Muscle of back (tissue), 11 donors: ENCODE measurements around the gene RBMS3. TPM values are rescaled to one million over a fixed set of nuclear protein-coding genes. Genes with fewer than 3 reads are reported as not detected.

Experiments
- DNase-seq, 3 donors: peaks; one replicate each; pipeline versions ENCODE4 v3.0.0 to v3.0.0-alpha.2; 2013
- polyA plus RNA-seq, 10 donors: library from polyadenylated mRNA; unstranded; fragments of 120-200 nt; gene quantifications; one replicate each; pipeline ENCODE4 v1.2.1, GENCODE V29; 2013; ENCODE audit not compliant: insufficient read length in 10 of 10

The RBMS3 gene
- polyA plus RNA-seq, 10 donors, result 22.4 to 37.1 (median 28.1) TPM

- no peak for DNase-seq
These were observed 590.2 kb downstream of the RBMS3 start for GRCh38 chr3:29871087-29871486.

- no peak for DNase-seq
These were observed 599.9 kb downstream of the RBMS3 start for GRCh38 chr3:29880809-29881208.

DNA sequence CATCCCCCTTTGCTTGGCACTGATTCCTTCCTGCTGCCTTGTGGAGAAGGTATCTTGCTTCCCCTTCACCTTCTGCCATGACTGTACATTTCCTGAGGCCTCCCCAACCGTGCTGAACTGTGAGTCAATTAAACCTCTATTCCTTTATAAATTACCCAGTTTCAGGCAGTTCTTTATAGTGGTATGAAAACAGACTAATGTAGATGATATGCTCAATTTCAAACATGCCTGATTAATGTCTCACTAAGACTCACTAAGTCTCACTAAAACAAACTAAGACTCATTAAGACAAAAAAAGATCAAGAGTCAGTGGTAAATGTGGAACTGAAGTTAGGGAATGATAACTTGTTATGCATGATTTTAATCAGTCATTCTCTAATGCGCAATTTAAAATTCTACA is 606.6 kb downstream of the RBMS3 start:
- DNase-seq, result no peak

GRCh38 chr3:29889215-29889614 is 608.3 kb downstream of the RBMS3 start:
- DNase-seq, result no peak

- peak in 1 of 3 donors; percentile 34 for DNase-seq
These were observed 609.9 kb downstream of the RBMS3 start for GRCh38 chr3:29890801-29891200.

- peak in 1 of 3 donors; percentile 40 for DNase-seq
These were observed 612.2 kb downstream of the RBMS3 start for GRCh38 chr3:29892976-29893554.

GRCh38 chr3:29896856-29897255 is 616.0 kb downstream of the RBMS3 start:
- peak in 1 of 3 donors; percentile 21 for DNase-seq

DNA sequence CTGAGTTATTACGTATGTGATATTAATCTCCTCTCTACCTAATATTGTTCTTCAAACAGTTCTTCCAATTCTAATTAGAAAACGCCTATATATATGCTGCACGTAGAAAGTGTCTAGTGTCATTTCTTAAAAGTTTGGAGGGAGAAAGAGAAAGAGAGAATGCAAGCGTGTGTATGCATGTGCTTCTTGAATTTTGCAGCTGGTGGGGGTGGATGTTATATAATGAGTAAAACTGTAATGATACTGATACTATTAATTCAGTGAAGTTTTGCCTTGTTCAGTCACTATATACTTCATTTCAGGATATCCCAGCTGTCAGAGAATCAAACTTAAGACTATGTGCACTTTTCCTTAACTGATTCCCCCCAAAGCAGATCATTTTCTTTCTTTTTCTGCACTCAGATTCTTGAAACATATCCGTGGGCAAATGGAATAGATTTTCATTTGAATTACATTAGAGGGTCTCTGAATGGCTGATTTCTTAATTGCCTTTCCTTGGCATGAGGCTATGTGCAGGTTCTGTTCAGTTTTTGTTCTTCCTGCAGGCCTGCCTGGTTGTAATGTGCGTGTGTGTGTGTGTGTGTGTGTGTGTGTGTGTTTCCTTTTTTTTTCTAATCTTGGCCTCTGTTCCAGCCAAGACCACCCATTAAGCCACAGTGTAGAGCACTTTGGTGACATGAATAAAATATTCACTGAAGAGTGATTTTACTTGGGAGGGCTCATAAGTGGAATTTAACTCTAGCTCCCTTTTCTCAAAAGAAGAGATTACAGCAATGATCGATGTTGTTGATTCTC is 617.5 kb downstream of the RBMS3 start:
- DNase-seq, result peak in 1 of 3 donors; percentile 66

GRCh38 chr3:29899021-29899420 is 618.1 kb downstream of the RBMS3 start:
- peak in 2 of 3 donors; percentile 33 to 34 for DNase-seq

- peak in 2 of 3 donors; percentile 72 to 80 for DNase-seq
These were observed 620.2 kb downstream of the RBMS3 start for GRCh38 chr3:29901097-29901496.

GRCh38 chr3:29903600-29903999 is 622.7 kb downstream of the RBMS3 start:
- no peak for DNase-seq

DNA sequence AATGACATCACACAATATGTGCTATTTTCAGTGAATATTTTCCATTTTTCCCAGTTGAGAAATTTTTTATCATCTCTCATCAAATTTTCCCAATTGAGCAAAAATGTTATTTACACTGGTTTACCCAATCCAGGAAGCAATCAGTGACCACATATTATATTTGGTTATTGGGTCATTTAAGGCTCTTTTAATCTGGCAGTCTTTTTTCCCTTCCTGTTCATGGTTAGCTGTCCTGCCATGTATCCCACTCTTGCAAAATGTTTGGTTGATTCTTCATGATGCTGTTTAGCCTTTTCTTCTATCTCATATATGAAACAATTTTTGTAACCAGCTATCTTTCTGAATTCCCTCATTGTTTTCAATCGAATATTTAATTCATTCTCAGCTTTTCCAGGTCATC is 626.0 kb downstream of the RBMS3 start:
- DNase-seq, result no peak

- no peak for DNase-seq
These were observed 631.9 kb downstream of the RBMS3 start for GRCh38 chr3:29912600-29913288.

GRCh38 chr3:29914861-29915524 is 634.1 kb downstream of the RBMS3 start:
- DNase-seq, result no peak

DNA sequence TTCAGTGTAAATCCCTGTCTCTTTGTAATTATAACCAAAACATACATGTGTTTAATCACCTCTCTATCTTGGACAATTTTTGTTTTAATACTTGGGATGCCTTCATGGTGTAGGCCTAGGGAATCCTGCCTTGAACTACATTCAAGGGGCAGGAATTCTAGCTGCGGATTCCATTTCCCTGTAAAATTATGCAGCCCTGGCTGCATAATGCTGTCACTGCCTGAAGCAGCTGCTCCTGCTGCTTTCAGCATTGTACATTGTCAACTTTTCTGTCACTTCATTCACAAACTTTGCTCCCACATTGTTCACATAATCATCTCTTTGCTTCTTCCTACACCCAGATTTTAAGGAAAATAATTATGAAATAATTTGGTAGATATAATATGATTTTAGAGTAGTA is 638.7 kb downstream of the RBMS3 start:
- DNase-seq, result no peak

DNA sequence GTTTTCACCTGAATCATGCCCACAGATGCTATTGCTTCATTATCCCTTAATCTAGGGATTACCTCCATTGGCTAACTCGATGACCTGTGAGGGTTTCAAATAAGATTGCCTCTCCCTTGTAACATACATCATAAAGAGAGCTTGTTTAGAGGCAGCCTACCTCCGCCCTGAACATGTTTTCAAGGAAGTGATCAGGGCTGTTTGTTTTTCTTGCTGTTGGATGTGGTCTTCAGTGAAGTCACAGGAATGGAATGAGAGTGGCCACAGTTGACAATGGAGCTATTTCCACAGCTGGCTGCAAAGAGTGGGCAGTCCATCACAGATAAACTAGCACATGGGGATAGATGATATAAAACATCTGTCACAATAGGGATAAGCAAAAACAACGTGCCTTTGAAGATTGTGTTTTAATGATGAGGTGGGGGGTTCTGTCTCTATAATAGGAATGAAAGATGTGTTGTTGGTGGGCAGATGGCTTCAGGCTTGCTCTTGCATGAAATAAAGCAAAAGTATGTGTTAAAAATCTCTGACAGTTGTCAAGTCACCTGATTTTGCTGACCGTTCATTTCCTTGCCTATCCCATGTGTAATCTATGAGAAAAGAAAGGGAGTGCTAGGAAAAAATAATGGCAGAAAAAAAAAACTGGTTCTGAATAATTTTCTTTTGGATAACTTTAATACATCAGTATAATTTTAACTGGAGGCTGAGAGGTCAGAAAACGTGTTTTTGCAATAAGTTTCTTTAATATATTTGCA is 642.3 kb downstream of the RBMS3 start:
- peak; percentile 75 to 85 (median 75) for DNase-seq

GRCh38 chr3:29924783-29925561 is 644.1 kb downstream of the RBMS3 start:
- DNase-seq, result peak in 2 of 3 donors; percentile 63 to 71

GRCh38 chr3:29926378-29926777 is 645.5 kb downstream of the RBMS3 start:
- peak in 1 of 3 donors; percentile 55 for DNase-seq

GRCh38 chr3:29932696-29933325 is 651.9 kb downstream of the RBMS3 start:
- DNase-seq, result peak in 1 of 3 donors; percentile 31
